Measurements from ENCODE around the gene DCBLD2. TPM values are rescaled to one million over a fixed set of nuclear protein-coding genes. Genes with fewer than 3 reads are reported as not detected.

The DCBLD2 gene
- total RNA-seq, 1 experiment from 2014 or later = 112 TPM

- Histone ChIP-seq H3K27ac (no peak overlapping the region), H3K9me3 (ENCODE audit: insufficient read depth, low read depth) (no peaks in the 10 kb centered on the region), H3F3A (ENCODE audit: insufficient read depth, low read depth) (no peaks in the 10 kb centered on the region), H2AFZ (no peak overlapping the region; the same call in 1 of the 2 replicates), H3K4me3 (no peak overlapping the region), H3K9me2 (ENCODE audit: insufficient read depth) (no peaks in the 10 kb centered on the region), H3K36me3 (ENCODE audit: low read depth) (no peaks in the 10 kb centered on the region), H3K79me2 (ENCODE audit: low read depth) (no peaks in the 10 kb centered on the region), H3K4me2 (no peak overlapping the region), H3K4me1 (replicated peaks; ENCODE audit: insufficient read depth) (no peaks in the 10 kb centered on the region), H3K27me3 (ENCODE audit: insufficient read depth, low read depth) (no peaks in the 10 kb centered on the region), H4K20me1 (ENCODE audit: insufficient read depth) (no peaks in the 10 kb centered on the region)
- ChIA-PET POLR2A (ENCODE audit: unreplicated experiment) (no interaction called here), CTCF (no interaction called here)
- DNase-seq = peak in 1 of 2 experiments; percentile 44
- intact Hi-C loops (cut with micrococcal nuclease; ENCODE audit: unreplicated experiment) = no loop called here
- TF ChIP-seq EZH2 (IDR thresholded peaks at IDR 0.05; ENCODE audit: low read depth) (no peak), CTCF (conservative IDR thresholded peaks at IDR 0.05) (no peak)
- BruUV-seq (replicated peaks) = no TSS peak
Observed at GRCh38 chr3:98770261-98771039, 131.0 kb downstream of the DCBLD2 start.

- CTCF ChIA-PET = no interaction called here
- Histone ChIP-seq H3K27ac (no peak overlapping the region), H3K9me2 (ENCODE audit: insufficient read depth) (no peaks in the 10 kb centered on the region), H3K4me2 (no peak overlapping the region), H2AFZ (no peak overlapping the region), H3K36me3 (ENCODE audit: low read depth) (no peaks in the 10 kb centered on the region), H3F3A (ENCODE audit: insufficient read depth, low read depth) (no peaks in the 10 kb centered on the region), H3K4me3 (no peak overlapping the region), H3K27me3 (ENCODE audit: insufficient read depth, low read depth) (no peaks in the 10 kb centered on the region), H3K9me3 (ENCODE audit: insufficient read depth, low read depth) (no peaks in the 10 kb centered on the region), H4K20me1 (ENCODE audit: insufficient read depth) (no peaks in the 10 kb centered on the region), H3K79me2 (ENCODE audit: low read depth) (no peaks in the 10 kb centered on the region), H3K4me1 (replicated peaks; ENCODE audit: insufficient read depth) (no peaks in the 10 kb centered on the region)
- POLR2A ChIA-PET (ENCODE audit: unreplicated experiment) = no interaction called here
- DNase-seq = no peak
- TF ChIP-seq CTCF (conservative IDR thresholded peaks at IDR 0.05) = no peak
- TF ChIP-seq EZH2 (IDR thresholded peaks at IDR 0.05; ENCODE audit: low read depth) = no peak
- no TSS peak for BruUV-seq (replicated peaks)
- intact Hi-C loops (cut with micrococcal nuclease; ENCODE audit: unreplicated experiment) = no loop called here
Observed at GRCh38 chr3:98769448-98769847, 132.0 kb downstream of the DCBLD2 start.

GRCh38 chr3:98768961-98769360 lies 132.5 kb downstream of the DCBLD2 start:
- DNase-seq = no peak
- no peak overlapping the region for H3K4me3 ChIP-seq
- no peaks in the 10 kb centered on the region for H3K9me3 ChIP-seq (ENCODE audit: insufficient read depth, low read depth)
- H3K36me3 ChIP-seq (ENCODE audit: low read depth) = no peaks in the 10 kb centered on the region
- TF ChIP-seq CTCF (conservative IDR thresholded peaks at IDR 0.05) (no peak), EZH2 (IDR thresholded peaks at IDR 0.05; ENCODE audit: low read depth) (no peak)
- no TSS peak for BruUV-seq (replicated peaks)
- no peaks in the 10 kb centered on the region for H3F3A ChIP-seq (ENCODE audit: insufficient read depth, low read depth)
- ChIA-PET CTCF (no interaction called here), POLR2A (ENCODE audit: unreplicated experiment) (no interaction called here)
- H3K4me2 ChIP-seq = no peak overlapping the region
- no peak overlapping the region for H3K27ac ChIP-seq
- H2AFZ ChIP-seq = no peak overlapping the region; the same call in 1 of the 2 replicates
- no peaks in the 10 kb centered on the region for H3K4me1 ChIP-seq (replicated peaks; ENCODE audit: insufficient read depth)
- no peaks in the 10 kb centered on the region for H3K27me3 ChIP-seq (ENCODE audit: insufficient read depth, low read depth)
- no peaks in the 10 kb centered on the region for H4K20me1 ChIP-seq (ENCODE audit: insufficient read depth)
- no peaks in the 10 kb centered on the region for H3K9me2 ChIP-seq (ENCODE audit: insufficient read depth)
- intact Hi-C loops (cut with micrococcal nuclease; ENCODE audit: unreplicated experiment) = no loop called here
- H3K79me2 ChIP-seq (ENCODE audit: low read depth) = no peaks in the 10 kb centered on the region
